PFSK-1 (cell line): ENCODE data around the gene KDM2A.

ENCODE experiments used
- FOXP2 ChIP-seq: optimal IDR thresholded peaks from 2 replicates; pipeline ENCODE3; 2011; ENCODE audit warnings: borderline replicate concordance, control low read depth, inconsistent platforms; ENCODE audit not compliant: insufficient read depth; ENCODE audit errors: extremely low read length, extremely low read depth
- POLR2AphosphoS5 ChIP-seq: IDR thresholded peaks from 2 replicates; pipeline ENCODE4 v1.6.1; 2012; ENCODE audit warnings: low read depth, mild to moderate bottlenecking, control low read depth, low read length, moderate library complexity
- REST ChIP-seq, 2 experiments: IDR thresholded peaks; 2 replicates each; pipeline versions ENCODE4 v1.6.1 to v1.8.0; 2011 to 2012; ENCODE audit warnings: low read depth in 2 of 2, low read length in 2 of 2, control low read depth in 1 of 2, inconsistent platforms in 1 of 2, mild to moderate bottlenecking in 1 of 2, moderate library complexity in 1 of 2; ENCODE audit not compliant: insufficient read depth in 1 of 2
- SIN3A ChIP-seq: IDR thresholded peaks from 2 replicates; pipeline ENCODE4 v1.6.1; 2012; ENCODE audit warnings: mild to moderate bottlenecking, low read length, moderate library complexity, borderline replicate concordance; ENCODE audit not compliant: insufficient read depth
- TAF1 ChIP-seq: IDR thresholded peaks from 2 replicates; pipeline ENCODE4 v1.6.1; 2012; ENCODE audit warnings: low read length, control low read depth, borderline replicate concordance; ENCODE audit not compliant: insufficient read depth

KDM2A gene

GRCh38 chr11:67154726-67155125, 35.7 kb downstream of the KDM2A start:
- TF ChIP-seq TAF1 (no peak), SIN3A (no peak), POLR2AphosphoS5 (no peak), REST (IDR thresholded peaks at IDR 0.05; ENCODE audit: insufficient read depth in 1 of 2, low read depth in 2 of 2, low read length in 2 of 2) (no peak), FOXP2 (no peak)

- TF ChIP-seq POLR2AphosphoS5 (no peak), TAF1 (no peak), FOXP2 (no peak), SIN3A (no peak), REST (IDR thresholded peaks at IDR 0.05; ENCODE audit: insufficient read depth in 1 of 2, low read depth in 2 of 2, low read length in 2 of 2) (no peak)
These were observed 38.6 kb downstream of the KDM2A start for GRCh38 chr11:67157691-67158090.

- TF ChIP-seq REST (IDR thresholded peaks at IDR 0.05; ENCODE audit: insufficient read depth in 1 of 2, low read depth in 2 of 2, low read length in 2 of 2) (no peak), SIN3A (no peak), TAF1 (no peak), POLR2AphosphoS5 (no peak), FOXP2 (no peak)
These were observed 39.2 kb downstream of the KDM2A start for GRCh38 chr11:67158221-67158620.

DNA sequence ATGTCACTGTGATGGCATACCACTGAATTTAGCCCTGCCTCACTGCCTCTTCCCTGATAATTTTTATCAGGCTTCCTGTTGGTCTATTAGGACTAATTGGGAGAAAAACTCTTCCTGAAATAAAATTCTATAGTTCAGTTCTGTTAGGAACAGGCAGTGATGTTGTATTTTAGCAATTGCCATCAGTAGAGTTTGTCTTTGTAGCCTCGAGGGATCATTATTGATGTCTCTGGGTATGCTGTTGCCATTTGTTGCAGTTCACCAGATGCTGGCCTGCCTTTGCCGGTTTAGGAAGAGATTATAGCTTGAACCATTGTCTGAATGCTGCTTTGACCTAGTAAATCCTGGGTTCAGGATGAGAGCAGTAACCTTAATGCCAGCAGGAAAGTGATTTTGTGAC, 41.0 kb downstream of the KDM2A start:
- TF ChIP-seq FOXP2 (no peak), SIN3A (no peak), TAF1 (no peak), REST (IDR thresholded peaks at IDR 0.05; ENCODE audit: insufficient read depth in 1 of 2, low read depth in 2 of 2, low read length in 2 of 2) (no peak), POLR2AphosphoS5 (no peak)

GRCh38 chr11:67160872-67161783, 42.1 kb downstream of the KDM2A start:
- TF ChIP-seq FOXP2, result no peak
- TF ChIP-seq SIN3A, result no peak
- no peak for TF ChIP-seq REST (IDR thresholded peaks at IDR 0.05; ENCODE audit: insufficient read depth in 1 of 2, low read depth in 2 of 2, low read length in 2 of 2)
- no peak for TF ChIP-seq TAF1
- no peak for TF ChIP-seq POLR2AphosphoS5
